ENCODE results near the gene TTC22.
"Not testable (repeated sequence)": the region's sequence is repeated elsewhere in the genome, so short reads cannot be mapped to it uniquely, and the experiment has no call there.

The TTC22 gene

DNA sequence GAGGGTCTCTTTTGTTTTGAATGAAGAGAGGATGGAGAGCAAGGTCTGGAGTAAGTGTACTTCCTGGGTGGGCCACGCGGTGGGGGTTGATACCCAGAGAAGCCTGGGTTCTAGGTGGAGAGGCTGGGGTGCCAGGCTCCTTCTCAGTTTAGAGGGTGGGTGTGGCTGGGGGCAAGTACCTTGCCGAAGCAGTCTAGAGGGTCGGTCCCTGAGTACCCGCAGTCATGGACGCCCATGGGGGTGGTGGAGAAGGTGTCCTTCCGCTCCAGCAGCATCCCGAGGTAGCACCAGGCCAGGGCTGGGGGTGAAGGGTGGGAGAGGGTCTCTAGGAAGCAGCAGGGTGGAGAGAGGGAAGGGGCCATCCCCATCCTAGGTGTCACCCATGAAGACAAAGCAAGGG is 14.3 kb downstream of the TTC22 start:
- no peak for DNase-seq (ENCODE audit: low read depth in 2 of 2)

DNA sequence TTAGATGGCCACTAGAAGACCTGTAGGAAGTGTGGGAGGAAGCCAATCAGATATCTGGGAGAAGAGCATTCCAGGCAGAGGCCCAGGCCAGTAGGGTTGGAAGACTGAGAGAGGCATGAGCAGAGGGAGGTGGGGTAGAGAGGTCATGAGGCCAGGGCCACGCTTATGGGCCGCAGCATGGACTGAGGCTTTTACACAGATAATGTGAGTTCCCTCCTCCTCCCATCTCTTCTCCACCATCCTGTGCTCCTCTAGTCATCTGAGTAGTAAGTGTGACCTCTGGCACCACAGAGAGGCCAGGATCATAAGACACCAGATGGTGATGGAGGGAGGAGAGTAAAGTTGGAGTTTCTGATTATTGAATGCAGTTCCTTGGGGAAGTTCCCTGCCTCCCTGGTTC is 17.1 kb downstream of the TTC22 start:
- DNase-seq (ENCODE audit: low read depth in 2 of 2) = no peak

DNA sequence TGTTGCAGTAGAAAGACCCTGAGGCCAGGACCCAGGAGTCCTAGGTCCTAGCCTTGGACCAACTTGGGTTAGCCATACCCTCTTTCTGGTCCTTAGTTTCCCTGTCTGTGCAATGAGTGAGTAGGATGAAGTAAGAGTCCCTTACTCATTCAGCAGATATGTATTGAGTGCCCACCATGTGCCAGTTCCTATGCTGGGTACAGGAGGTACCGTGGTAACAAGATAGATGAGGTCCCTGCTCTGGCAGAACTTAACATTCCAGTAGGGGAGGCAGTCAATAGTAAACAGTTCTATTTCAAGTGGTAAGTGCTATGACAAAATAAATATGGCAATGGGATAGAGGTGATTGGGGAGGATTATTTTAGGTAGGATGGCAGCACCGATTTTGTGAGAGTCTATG is 18.5 kb downstream of the TTC22 start:
- no peak for DNase-seq (ENCODE audit: low read depth in 2 of 2)

DNA sequence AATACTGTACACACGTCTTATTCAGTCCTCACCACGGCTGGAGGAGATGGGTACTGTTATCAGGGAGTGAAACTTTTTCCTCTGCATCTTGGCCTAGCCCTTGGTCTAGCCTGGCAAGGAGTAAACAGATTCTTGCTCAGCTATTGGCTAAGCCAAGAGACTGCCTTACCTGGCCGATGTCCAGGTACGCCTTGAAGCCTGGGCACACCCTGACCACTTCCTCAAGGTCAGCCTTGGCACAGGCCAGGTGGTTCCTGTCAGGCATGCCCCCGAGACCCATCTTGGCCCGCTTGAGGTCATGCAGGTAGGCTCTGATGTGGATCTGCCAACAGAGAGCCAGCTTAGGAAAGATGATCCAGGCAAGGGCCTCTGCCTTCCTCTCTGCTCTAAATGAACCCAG is 19.0 kb downstream of the TTC22 start:
- DNase-seq (ENCODE audit: low read depth in 2 of 2) = no peak

DNA sequence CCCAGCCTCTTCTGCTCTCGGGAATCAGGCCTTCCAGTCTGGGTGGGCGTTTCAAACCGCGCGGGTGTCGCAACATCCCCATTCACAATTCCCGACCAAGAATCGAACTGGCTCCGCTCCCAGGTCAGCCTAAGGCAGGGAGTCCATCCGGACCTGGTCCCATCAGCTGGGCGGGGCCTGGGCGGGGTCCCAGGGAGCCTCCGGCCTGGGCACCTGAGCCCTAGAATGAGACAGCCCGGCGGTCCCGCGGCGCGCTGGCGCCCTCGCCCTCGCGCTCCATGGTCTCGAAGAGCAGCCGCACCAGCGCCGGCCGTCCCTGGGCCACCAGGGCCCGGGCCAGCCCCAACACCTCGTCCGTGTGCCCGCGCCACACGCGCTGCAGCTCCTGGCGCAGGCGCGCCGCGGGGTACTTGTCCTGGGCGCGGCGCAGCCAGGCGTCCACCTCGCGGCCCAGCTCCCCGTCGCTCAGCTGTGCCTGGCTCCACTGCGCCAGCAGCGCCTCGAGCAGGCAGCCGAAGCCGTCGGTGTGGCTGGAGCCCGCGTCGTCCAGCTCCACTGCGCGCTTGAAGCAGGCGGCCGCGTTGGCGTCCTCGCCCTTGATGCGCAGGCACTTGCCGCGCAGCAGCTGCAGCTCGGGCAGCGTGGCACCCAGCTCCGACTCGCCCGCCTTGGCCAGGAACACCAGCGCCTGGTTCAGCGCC is 19.9 kb downstream of the TTC22 start:
- DNase-seq (ENCODE audit: low read depth in 2 of 2) = no peak

DNA sequence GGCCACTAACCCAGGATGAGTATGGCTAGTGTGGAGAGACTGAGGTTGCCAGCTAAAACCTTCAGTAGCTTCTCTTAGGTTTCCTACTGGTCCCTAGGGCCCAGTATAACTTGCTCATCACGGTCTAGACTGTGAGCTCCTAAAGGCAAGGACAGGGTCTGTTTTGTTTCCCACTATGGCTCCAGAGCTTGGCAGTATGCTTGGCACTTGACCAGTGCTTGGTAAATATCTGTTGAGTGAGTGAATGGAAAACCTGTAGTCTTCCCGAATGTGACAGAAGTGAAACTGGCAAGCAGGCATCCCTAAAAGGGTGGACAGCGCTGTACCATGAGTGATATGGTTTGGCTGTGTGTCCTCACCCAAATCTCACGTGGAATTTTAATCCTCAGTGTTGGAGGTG is 23.7 kb downstream of the TTC22 start:
- DNase-seq (ENCODE audit: low read depth in 2 of 2) = no peak

DNA sequence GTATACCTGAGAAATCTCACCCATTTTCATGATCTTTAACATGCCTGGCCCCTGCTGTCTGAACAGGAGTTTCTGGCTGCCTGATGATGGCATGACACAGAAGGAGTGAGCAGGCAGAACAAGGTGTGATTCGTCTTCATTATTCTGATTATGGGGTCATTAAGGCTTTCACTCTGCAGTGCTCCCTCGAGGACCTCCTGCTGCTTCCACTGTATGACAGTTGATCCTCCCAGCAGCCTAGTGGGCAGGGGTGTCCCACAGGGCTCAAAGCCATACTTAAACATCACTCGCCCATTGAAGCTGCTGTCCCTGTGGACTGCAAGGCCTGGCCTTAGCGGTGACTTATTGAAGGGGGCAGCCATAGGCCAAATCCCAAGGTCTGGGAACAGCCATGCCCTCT is 24.1 kb downstream of the TTC22 start:
- DNase-seq (ENCODE audit: low read depth in 2 of 2) = no peak

DNA sequence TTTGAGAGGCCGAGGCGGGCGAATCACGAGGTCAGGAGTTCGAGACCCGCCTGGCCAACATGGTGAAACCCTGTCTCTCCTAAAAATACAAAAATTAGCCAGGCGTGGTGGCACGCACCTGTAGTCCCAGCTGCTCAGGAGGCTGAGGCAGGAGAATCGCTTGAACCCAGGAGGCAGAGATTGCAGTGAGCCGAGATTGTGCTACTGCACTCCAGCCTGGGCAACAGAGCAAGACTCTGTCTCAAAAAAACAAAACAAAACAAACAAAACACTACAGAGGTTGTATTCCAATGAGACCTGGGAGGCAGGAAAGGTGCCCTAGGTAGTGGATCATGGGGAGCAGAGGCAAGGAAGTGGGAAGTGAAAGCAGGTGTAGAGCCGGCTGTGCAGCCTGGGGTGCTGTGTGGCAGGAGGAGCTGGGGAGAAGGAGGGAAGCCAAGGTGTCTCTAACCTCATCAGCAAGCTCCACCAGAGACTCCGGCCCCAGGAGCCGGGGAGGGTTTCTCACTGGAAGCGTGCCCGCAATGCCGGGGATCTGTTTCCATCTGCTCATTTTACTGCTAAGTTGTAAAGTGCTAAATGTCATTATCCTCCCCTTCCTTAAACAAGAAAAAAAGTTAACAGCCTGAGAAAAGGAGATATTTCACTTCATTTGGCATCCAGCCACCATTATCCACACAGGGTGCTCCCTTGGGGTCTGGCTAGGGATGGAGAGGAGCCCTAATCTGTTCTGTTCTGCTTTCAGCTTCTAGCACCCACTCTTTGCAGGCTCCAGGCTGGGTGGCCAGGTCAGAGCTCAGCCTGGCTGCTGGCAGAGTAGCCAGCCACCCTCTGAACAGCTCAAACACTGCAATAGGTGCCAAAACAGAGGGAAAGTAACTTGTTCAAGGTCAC is 25.0 kb downstream of the TTC22 start:
- not testable (repeated sequence) for DNase-seq (ENCODE audit: low read depth in 2 of 2)

DNA sequence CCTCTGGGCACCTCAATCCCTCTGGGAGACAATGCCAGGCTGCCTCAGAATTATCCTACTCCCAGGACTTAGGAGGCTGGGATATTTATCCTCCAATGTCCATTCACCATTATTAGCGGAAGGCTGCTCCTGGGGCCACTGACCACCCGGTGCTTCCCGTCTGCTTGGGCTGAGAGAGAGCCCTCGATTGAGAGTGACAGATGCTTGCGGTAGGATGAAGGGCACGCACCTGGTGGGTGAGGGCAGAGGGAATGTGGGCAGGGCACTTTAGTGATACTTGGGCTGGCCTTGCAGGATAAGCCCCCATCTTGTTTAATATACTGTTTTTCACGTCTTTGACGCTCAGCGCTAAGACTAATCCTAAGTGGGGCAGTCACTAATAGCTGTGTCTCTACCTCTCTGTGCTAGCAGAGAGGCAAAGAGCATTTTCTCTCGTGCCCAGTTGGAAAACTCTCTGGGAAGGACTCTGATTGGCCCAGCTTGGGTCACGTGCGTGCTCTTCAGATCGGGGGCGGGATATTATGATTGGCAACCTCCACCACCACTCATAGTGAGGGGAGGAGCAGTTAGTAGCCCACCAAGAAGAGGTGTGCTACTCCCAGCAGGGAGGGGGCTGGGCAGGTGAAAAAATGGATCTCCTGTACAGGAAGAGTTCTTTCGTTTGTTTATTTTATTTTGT is 26.2 kb downstream of the TTC22 start:
- no peak for DNase-seq (ENCODE audit: low read depth in 2 of 2)

DNA sequence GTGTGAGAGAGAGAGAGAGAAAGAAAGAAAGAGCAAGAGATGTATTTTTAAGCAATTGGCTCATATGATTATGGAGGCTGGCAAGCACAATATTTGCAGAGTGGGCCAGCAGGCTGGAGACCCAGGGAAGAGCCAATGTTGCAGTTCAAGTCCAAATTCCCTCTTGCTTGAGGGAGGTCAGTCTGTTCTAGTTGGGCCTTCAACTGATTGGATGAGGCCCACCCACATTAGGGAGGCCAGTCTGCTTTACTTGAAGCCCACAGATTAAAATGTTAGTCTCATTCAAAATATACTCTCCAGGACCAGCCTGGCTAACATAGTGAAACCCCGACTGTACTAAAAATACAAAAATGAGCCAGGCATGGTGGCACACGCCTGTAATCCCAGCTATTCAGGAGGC is 28.2 kb downstream of the TTC22 start:
- DNase-seq (ENCODE audit: low read depth in 2 of 2) = no peak

DNA sequence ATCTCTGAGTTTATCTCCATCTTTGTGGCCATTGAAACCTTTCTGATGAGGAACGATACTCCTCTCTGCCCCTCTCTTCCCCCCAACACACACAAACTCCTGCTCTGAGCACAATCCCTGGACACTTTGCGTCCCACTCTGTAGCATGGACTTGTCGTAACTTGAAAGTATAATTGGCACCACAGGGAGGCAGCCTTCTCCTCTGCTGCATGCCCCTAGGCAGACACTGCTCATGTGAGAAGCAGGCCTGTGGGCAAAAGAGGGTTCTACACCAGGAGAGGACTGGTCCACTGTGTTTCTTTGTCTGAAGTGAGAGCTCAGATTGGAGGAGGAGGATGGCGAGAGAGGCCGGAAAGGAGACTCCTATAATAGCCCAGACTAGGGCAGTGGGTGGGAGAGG is 33.0 kb downstream of the TTC22 start:
- DNase-seq (ENCODE audit: low read depth in 2 of 2) = no peak

DNA sequence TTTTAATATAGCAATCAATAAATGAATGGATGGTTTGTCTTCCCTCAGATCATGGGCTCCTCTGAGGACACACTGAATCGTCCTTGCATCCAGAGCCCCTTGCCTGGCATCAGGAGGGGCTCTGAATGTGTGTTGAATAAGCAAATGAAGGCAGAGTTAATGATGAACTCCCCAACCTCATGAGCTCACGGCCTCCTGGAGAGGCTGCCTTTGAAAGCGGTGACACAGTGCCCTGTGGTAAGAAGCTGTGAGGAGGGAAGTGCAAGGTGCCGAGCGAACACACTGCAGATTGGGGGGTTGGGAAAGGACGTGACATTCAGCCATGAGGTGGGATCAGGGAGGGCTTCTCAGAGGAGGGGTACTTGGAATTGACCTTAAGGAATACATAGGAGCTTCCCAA is 33.6 kb downstream of the TTC22 start:
- no peak for DNase-seq (ENCODE audit: low read depth in 2 of 2)

DNA sequence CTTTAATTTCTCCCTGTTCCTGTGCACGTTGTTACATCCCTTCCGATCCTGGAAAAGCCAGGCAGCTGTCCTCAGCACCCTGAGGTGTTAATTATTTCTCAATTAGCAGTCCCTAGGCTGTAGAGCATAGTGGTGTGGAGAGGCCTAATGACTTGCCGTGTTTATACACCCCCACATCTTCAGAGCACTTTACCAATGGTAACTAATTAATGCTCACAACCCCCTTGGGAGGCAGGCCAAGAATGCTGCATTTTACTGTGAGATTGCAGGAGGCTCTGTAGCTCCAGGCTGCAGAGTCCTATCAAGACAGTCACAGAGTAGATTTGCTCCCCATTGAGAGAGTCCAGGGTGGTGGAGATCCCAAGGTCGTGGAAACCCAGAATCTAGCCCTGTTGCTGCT is 34.4 kb downstream of the TTC22 start:
- no peak for DNase-seq (ENCODE audit: low read depth in 2 of 2)

DNA sequence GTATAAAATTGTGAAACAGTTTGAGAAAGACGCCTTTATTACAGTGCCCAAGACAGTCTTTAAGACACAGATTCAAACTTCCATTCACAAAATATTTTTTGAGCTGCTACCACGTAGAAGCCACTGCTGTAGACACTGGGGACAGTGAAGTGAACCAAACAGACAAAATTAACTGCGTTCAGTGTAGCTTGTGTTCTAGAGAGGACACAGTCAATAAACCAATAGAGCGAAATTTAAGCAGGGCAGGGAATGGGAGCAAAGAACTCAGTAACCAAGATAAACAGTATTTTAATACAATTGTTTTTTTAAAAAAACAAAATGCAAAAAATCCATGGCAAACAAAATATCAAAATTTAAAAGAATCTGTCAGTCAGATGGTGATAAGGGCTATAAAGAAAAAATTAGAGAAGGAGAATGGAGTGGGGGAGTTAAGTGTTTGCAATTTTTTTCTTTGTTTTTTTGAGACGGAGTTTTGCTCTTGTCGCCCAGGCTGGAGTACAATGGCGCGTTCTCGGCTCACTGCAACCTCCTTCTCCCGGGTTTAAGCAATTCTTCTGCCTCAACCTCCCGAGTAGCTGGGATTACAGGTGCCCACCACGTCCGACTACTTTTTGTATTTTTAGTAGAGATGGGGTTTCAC is 36.1 kb downstream of the TTC22 start:
- no peak for DNase-seq (ENCODE audit: low read depth in 2 of 2)

DNA sequence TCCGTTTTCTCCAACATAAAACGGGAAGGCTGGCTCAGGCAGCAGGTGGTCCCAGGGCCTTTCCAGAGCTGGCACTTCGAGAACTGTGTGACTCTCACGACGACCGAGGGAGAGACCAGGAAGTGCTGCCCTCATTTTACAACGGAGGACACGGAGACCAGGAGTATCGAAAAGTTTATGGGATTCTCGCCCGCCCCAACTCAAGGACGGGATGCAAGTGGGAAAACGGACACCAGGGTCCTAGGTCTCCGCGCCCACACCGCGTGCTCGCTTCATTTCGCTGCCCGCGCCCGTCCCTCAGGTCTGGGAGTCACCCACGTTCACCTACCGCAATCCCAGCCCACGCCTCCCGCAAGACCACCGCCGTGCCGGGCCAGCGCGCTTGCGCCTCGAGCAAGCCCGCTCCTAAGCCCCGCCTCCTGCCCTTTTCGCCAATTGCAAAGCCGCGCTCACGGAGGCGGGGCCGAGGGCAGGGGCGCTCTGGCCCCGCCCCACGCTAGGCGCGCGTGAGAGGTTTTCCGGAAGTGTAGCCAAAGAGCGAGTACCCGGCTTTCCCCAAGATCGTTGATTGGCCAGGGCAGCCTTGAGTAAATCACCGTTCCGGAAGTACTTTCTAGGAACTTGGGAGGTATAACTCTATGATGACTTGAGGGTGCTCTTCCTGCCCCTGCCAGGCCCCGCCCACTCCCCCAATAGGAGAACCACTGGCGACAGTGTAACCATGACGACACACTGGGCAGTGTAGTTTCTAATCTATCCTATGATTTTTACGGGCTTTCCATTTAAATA is 36.8 kb downstream of the TTC22 start, which contains the start of gene PARS2:
TSS of gene PARS2 (minus strand) at position 391 of the 789 bp plus-strand sequence. CDS start 5,362 bp downstream, outside the sequence.
- DNase-seq (ENCODE audit: low read depth in 2 of 2) = peak; percentile 92 to 94

DNA sequence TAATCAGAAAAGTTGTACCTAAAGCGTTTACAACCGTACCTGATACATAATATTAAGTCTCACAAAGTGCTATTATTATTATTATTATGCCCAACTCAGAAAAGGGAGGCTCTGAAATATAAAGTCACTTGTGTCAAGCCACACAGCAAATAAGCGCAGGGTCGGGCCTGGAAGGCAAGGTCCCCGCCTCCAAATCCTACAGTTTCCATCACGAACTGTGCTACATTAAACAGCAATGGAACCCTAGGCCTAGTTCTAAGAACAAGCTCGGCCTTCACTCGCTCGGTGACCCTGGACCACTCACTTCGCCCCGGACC is 37.3 kb downstream of the TTC22 start:
- no peak for DNase-seq (ENCODE audit: low read depth in 2 of 2)

DNA sequence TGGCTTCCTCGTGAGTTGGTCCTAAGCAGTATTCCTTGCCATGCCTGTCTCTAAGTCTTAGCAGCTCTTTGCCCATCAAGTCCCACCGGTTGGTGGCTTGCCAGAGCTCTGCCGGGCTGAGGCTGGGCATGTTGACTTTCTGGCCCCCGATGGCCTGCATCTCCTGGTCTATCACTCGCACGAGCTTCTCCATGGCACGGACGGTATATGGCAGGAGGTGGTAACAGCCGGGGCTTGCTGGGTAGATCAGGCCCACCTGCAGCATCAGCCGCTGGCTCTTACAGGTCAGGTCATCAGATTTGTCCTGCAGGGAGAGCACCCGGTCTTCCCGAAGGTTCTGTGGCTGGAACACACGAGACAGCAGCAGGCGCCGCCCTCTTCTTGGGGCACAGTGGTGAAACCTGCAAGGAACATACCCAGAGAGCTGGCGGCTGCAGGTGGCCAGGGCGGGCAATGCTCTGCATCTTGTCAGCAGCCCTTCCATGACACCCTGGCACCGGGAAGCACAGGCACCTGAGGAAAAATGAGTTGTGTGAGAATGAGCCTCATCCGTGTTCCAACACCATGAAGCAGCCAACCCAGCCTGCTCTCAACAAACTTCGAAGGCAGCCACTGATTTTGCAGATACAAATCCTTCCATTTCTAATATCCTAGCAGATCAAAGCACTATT is 42.3 kb downstream of the TTC22 start:
- DNase-seq (ENCODE audit: low read depth in 2 of 2) = no peak

DNA sequence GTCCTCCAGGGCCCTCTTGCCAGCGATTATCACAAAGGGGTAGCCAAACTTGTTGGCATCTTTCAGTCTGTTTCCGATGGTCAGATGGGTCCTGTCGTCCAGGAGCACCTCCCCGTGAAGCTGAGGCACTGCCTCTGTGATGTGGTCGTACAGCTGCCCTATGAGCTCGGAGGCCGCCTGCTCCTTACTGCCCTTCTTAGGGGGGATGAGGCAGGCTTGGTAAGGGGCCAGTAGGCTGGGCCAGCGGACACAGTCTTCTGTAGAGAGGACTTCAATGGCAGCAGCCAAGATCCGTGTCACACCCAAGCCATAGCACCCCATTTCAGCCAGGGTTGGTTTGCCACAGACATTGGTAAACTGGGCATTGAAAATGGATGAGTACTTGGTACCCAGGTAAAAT is 43.3 kb downstream of the TTC22 start:
- DNase-seq (ENCODE audit: low read depth in 2 of 2) = no peak

DNA sequence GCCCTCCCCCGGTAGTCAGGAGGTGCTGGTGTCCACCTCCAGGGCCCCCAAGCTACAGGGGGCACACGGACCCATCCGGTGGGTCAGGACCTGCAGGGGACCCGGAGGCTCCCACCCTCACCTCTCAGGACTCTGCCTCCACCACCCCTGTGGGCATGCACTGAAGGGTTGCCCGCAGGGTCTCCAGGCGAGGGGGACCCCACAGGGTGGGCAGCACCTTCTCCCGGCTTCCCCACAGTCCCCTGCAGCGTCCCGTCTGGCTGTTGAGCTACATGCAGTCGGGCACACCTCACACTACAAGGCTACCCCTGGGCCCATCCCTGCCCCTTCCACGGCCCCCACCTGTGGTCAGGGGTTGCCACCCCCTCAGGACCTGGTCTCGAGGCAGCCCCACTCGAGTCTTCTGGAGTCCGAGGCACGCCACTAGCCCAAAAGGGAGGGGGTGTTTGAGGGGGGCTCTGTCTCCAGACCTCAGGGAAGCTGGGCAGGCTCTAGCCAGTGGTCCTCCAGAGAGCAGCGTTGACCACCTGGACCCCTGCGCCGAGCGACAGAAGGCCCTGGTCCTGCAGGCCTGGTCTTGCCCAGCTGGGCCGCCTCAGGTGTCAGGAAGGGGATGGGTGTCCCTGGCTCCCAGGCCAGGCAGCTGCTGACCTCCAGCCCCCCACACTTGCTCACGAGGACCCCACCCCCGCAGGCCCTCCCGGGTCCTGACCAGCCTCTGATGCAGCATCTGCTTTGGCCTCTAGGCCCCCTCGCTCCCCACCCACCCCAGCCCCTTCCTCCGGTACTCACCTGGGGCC is 46.4 kb downstream of the TTC22 start:
- DNase-seq (ENCODE audit: low read depth in 2 of 2) = no peak

DNA sequence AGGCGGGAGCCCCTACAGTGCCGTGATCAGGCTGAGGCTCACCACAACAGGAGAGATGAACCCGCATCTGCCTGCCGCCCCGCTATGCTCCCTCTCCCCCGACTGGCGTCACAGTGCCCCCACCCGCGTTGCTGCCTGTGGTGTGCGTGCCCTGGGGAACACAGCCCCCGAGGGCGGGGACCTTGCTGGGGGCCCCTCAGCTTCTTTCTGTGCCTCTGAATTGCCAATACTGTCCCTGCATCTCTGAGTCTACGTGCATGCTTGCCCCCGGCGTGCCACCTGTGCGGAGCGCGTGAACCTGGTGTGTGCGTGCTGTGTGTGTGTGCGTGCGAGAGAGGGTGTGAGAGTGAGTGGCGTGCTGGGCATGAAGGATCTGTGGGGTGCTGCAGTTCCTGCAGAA is 47.1 kb downstream of the TTC22 start:
- DNase-seq (ENCODE audit: low read depth in 2 of 2) = no peak

Data from activated CD8-positive, alpha-beta memory T cell treated with anti-CD3 and anti-CD28 coated beads for 4 hours (primary cell).